ENCODE results near the gene MRPS33.
"Not testable (repeated sequence)": the region's sequence is repeated elsewhere in the genome, so short reads cannot be mapped to it uniquely, and the experiment has no call there.

The MRPS33 gene

GRCh38 chr7:141012044-141012685, 2.6 kb downstream of the MRPS33 start:
- DNase-seq: peak; percentile 37 to 69

- DNase-seq: no peak
Measured at GRCh38 chr7:141011443-141011842, 3.3 kb downstream of the MRPS33 start.

GRCh38 chr7:141003172-141004065, 11.3 kb downstream of the MRPS33 start:
- no peak for DNase-seq

- no peak for DNase-seq
Measured at GRCh38 chr7:141001546-141001945, 13.2 kb downstream of the MRPS33 start.

- no peak for DNase-seq
Measured at GRCh38 chr7:141001122-141001521, 13.6 kb downstream of the MRPS33 start.

- DNase-seq: no peak
Measured at GRCh38 chr7:140998715-140999114, 16.0 kb downstream of the MRPS33 start.

GRCh38 chr7:140992422-140992821, 22.3 kb downstream of the MRPS33 start:
- no peak for DNase-seq

GRCh38 chr7:140990193-140990962, 24.4 kb downstream of the MRPS33 start:
- DNase-seq: no peak

GRCh38 chr7:140989068-140989467, 25.7 kb downstream of the MRPS33 start:
- no peak for DNase-seq

- peak; percentile 26 to 70 for DNase-seq
Measured at GRCh38 chr7:140983802-140984201, 30.9 kb downstream of the MRPS33 start.

- peak; percentile 30 to 37 for DNase-seq
Measured at GRCh38 chr7:140982508-140982907, 32.2 kb downstream of the MRPS33 start.

GRCh38 chr7:140981951-140982350, 32.8 kb downstream of the MRPS33 start:
- peak; percentile 38 to 64 for DNase-seq

- DNase-seq: peak in 1 of 2 donors; percentile 6
Measured at GRCh38 chr7:140977741-140978140, 37.0 kb downstream of the MRPS33 start.

- peak in 1 of 2 donors; percentile 20 for DNase-seq
Measured at GRCh38 chr7:140972876-140973829, 41.6 kb downstream of the MRPS33 start.

GRCh38 chr7:140972344-140972743, 42.4 kb downstream of the MRPS33 start:
- DNase-seq: no peak

GRCh38 chr7:140967438-140967837, 47.3 kb downstream of the MRPS33 start:
- no peak for DNase-seq

- no peak for DNase-seq
Measured at GRCh38 chr7:140966561-140967233, 48.1 kb downstream of the MRPS33 start.

GRCh38 chr7:140961117-140961516, 53.6 kb downstream of the MRPS33 start:
- DNase-seq: no peak

GRCh38 chr7:140956997-140957396, 57.8 kb downstream of the MRPS33 start:
- DNase-seq: not testable (repeated sequence)
